Stimulated activated CD8-positive, alpha-beta memory T cell treated with anti-CD3 and anti-CD28 coated beads, Interleukin-2, amount 100 ng/mL, for 1 hour (primary cell): ENCODE results near the gene CD300H.

ENCODE experiments used
- DNase-seq, 2 donors: peaks; one replicate each; pipeline ENCODE4 v3.0.0-alpha.2; 2020; ENCODE audit warnings: low read depth in 2 of 2

The CD300H gene

GRCh38 chr17:74567397-74567796, at the start of gene CD300H:
CD300H (minus strand) TSS chr17:74567509.
- DNase-seq, result no peak

- DNase-seq, result no peak
These were observed 49.4 kb upstream of the CD300H start for GRCh38 chr17:74616696-74617095.

GRCh38 chr17:74612046-74612445, 44.7 kb upstream of the CD300H start:
- DNase-seq, result no peak

GRCh38 chr17:74610108-74610507, 42.8 kb upstream of the CD300H start:
- no peak for DNase-seq

GRCh38 chr17:74608511-74608910, 41.2 kb upstream of the CD300H start:
- no peak for DNase-seq

GRCh38 chr17:74607221-74607620, 39.9 kb upstream of the CD300H start:
- no peak for DNase-seq

GRCh38 chr17:74606050-74606449, 38.7 kb upstream of the CD300H start:
- DNase-seq, result no peak

- no peak for DNase-seq
These were observed 38.1 kb upstream of the CD300H start for GRCh38 chr17:74605361-74605760.

GRCh38 chr17:74604761-74605160, 37.5 kb upstream of the CD300H start:
- no peak for DNase-seq

GRCh38 chr17:74604200-74604599, 36.9 kb upstream of the CD300H start:
- DNase-seq, result no peak

- DNase-seq, result no peak
These were observed 36.4 kb upstream of the CD300H start for GRCh38 chr17:74603746-74604145.

GRCh38 chr17:74603037-74603635, 35.8 kb upstream of the CD300H start:
- no peak for DNase-seq

- DNase-seq, result no peak
These were observed 34.7 kb upstream of the CD300H start for GRCh38 chr17:74601944-74602572.

GRCh38 chr17:74599448-74599939, 32.2 kb upstream of the CD300H start:
- DNase-seq, result no peak

- DNase-seq, result no peak
These were observed 31.7 kb upstream of the CD300H start for GRCh38 chr17:74599023-74599399.

- DNase-seq, result no peak
These were observed 31.2 kb upstream of the CD300H start for GRCh38 chr17:74598346-74599022.

- no peak for DNase-seq
These were observed 29.9 kb upstream of the CD300H start for GRCh38 chr17:74597069-74597790.

GRCh38 chr17:74595037-74595750, 27.9 kb upstream of the CD300H start:
- DNase-seq, result no peak

GRCh38 chr17:74592087-74592990, 25.0 kb upstream of the CD300H start, which contains the start of gene CD300LD:
CD300LD (minus strand) TSS chr17:74592283; CDS start chr17:74592202, 81 bp downstream.
- no peak for DNase-seq

- no peak for DNase-seq
These were observed 24.2 kb upstream of the CD300H start for GRCh38 chr17:74591503-74591902.

- DNase-seq, result no peak
These were observed 18.4 kb upstream of the CD300H start for GRCh38 chr17:74585711-74586110.
